OCI-LY1 (cell line): Measurements from ENCODE around the gene ZMAT3.

Source experiments
- H2AFZ ChIP-seq: fragments of 200-600 bp; sonication (generic), shearing (Covaris generic); 2 replicates; pipeline ENCODE4 v1.6.0; 2014; ENCODE audit warnings: antibody characterized with exemption, mild to moderate bottlenecking, low read length
- H3F3A ChIP-seq: fragments of 200-600 bp; sonication (generic), shearing (Covaris generic); 2 replicates; pipeline ENCODE4 v1.6.0; 2014; ENCODE audit warnings: mild to moderate bottlenecking, antibody characterized with exemption, low read length, moderate library complexity; ENCODE audit not compliant: insufficient read depth
- H3K27ac ChIP-seq: fragments of 200-600 bp; sonication (generic); 2 replicates; pipeline ENCODE4 v1.5.1; 2014; ENCODE audit warnings: low read length, mixed run types, mild to moderate bottlenecking, low read depth; ENCODE audit not compliant: poor library complexity, severe bottlenecking
- H3K27me3 ChIP-seq: fragments of 200-600 bp; sonication (generic); 2 replicates; pipeline ENCODE4 v1.6.0; 2014; ENCODE audit warnings: antibody characterized with exemption, mild to moderate bottlenecking, low read length, moderate library complexity; ENCODE audit not compliant: insufficient read depth
- H3K36me3 ChIP-seq: fragments of 200-600 bp; sonication (generic); 2 replicates; pipeline ENCODE4 v1.6.1; 2014; ENCODE audit warnings: mild to moderate bottlenecking, antibody characterized with exemption, low read length, moderate library complexity, mixed read lengths; ENCODE audit not compliant: insufficient read depth
- H3K4me1 ChIP-seq: fragments of 200-600 bp; sonication (generic); 2 replicates; pipeline ENCODE4 v1.5.1; 2014; ENCODE audit warnings: mild to moderate bottlenecking, low read length, moderate library complexity; ENCODE audit not compliant: insufficient read depth, severe bottlenecking
- H3K4me2 ChIP-seq: fragments of 200-600 bp; sonication (generic), shearing (Covaris generic); 2 replicates; pipeline ENCODE4 v1.6.1; 2014; ENCODE audit warnings: low read length
- H3K4me3 ChIP-seq: fragments of 200-600 bp; sonication (generic); 2 replicates; pipeline ENCODE4 v1.5.1; 2014; ENCODE audit warnings: low read length, low read depth, mild to moderate bottlenecking, mixed read lengths; ENCODE audit not compliant: poor library complexity, severe bottlenecking
- H3K79me2 ChIP-seq: fragments of 200-600 bp; shearing (Covaris generic); 2 replicates; pipeline ENCODE4 v1.6.1; 2016; ENCODE audit warnings: mixed run types, low read length, mixed read lengths; ENCODE audit not compliant: insufficient read depth
- H3K9ac ChIP-seq: fragments of 200-600 bp; sonication (generic), shearing (Covaris generic); 2 replicates; pipeline ENCODE4 v1.6.1; 2014; ENCODE audit warnings: mild to moderate bottlenecking, low read length, mixed read lengths
- H3K9me2 ChIP-seq: fragments of 200-600 bp; sonication (generic), shearing (Covaris generic); 2 replicates; pipeline ENCODE4 v1.6.1; 2014; ENCODE audit warnings: low read depth, mild to moderate bottlenecking, low read length, mixed read lengths
- H3K9me3 ChIP-seq: fragments of 200-600 bp; shearing (Covaris generic); 2 replicates; pipeline ENCODE4 v1.6.1; 2014; ENCODE audit warnings: low read length, mixed read lengths
- H4K20me1 ChIP-seq: fragments of 200-600 bp; sonication (generic), shearing (Covaris generic); 2 replicates; pipeline ENCODE4 v1.6.0; 2016; ENCODE audit warnings: mild to moderate bottlenecking, low read length; ENCODE audit not compliant: insufficient read depth
- CTCF ChIP-seq: fragments of 200-600 bp; sonication (generic), shearing (Covaris generic); IDR thresholded peaks from 2 replicates; pipeline ENCODE4 v1.5.1; 2017; ENCODE audit warnings: mild to moderate bottlenecking, antibody characterized with exemption, low read length, moderate library complexity, mixed read lengths
- EZH2 ChIP-seq: fragments of 200-600 bp; sonication (generic), shearing (Covaris generic); IDR thresholded peaks from 2 replicates; pipeline ENCODE4 v1.8.0; 2017; ENCODE audit warnings: borderline replicate concordance, mixed run types, mild to moderate bottlenecking, antibody characterized with exemption, low read length, moderate library complexity, mixed read lengths

The ZMAT3 gene

GRCh38 chr3:179000144-179000543 lies 71.5 kb downstream of the ZMAT3 start:
- no peak overlapping the region for H2AFZ ChIP-seq
- no peak overlapping the region for H3K27ac ChIP-seq
- no peaks in the 10 kb centered on the region for H3K79me2 ChIP-seq
- no peaks in the 10 kb centered on the region for H4K20me1 ChIP-seq
- H3K9me2 ChIP-seq: no peaks in the 10 kb centered on the region
- 0 out of 2 replicates have a peak, but pooled peaks cover 1% of the 10 kb centered on the region for H3K36me3 ChIP-seq
- no peak overlapping the region for H3K9ac ChIP-seq
- H3K27me3 ChIP-seq: no peaks in the 10 kb centered on the region
- H3K4me3 ChIP-seq: no peak overlapping the region
- TF ChIP-seq EZH2 (no peak), CTCF (no peak)
- H3F3A ChIP-seq: no peaks in the 10 kb centered on the region
- no peaks in the 10 kb centered on the region for H3K9me3 ChIP-seq
- H3K4me2 ChIP-seq: no peak overlapping the region
- no peaks in the 10 kb centered on the region for H3K4me1 ChIP-seq

- peaks cover 4% of the 10 kb centered on the region; the same call in 1 of the 2 replicates for H3K9me3 ChIP-seq
- H3K9ac ChIP-seq: no peak overlapping the region
- H4K20me1 ChIP-seq: no peaks in the 10 kb centered on the region
- no peak overlapping the region for H3K4me3 ChIP-seq
- no peaks in the 10 kb centered on the region for H3K79me2 ChIP-seq
- H3K4me2 ChIP-seq: no peak overlapping the region
- H3K4me1 ChIP-seq: no peaks in the 10 kb centered on the region
- no peaks in the 10 kb centered on the region for H3F3A ChIP-seq
- no peak overlapping the region for H2AFZ ChIP-seq
- H3K9me2 ChIP-seq: no peaks in the 10 kb centered on the region
- peaks cover 11% of the 10 kb centered on the region; the same call in 1 of the 2 replicates for H3K36me3 ChIP-seq
- H3K27ac ChIP-seq: no peak overlapping the region
- no peaks in the 10 kb centered on the region for H3K27me3 ChIP-seq
- no peak for TF ChIP-seq CTCF
- no peak for TF ChIP-seq EZH2
Measured at GRCh38 chr3:178996399-178996798, 75.2 kb downstream of the ZMAT3 start.

GRCh38 chr3:178990293-178990692 lies 81.3 kb downstream of the ZMAT3 start:
- Histone ChIP-seq H3K36me3 (peaks cover 11% of the 10 kb centered on the region; the same call in 1 of the 2 replicates), H3K9ac (no peak overlapping the region), H4K20me1 (no peaks in the 10 kb centered on the region), H2AFZ (no peak overlapping the region), H3K79me2 (no peaks in the 10 kb centered on the region), H3K4me1 (no peaks in the 10 kb centered on the region), H3K27ac (no peak overlapping the region), H3K4me2 (no peak overlapping the region), H3K27me3 (no peaks in the 10 kb centered on the region), H3F3A (no peaks in the 10 kb centered on the region), H3K9me2 (no peaks in the 10 kb centered on the region), H3K9me3 (peaks cover 39% of the 10 kb centered on the region), H3K4me3 (no peak overlapping the region)
- TF ChIP-seq EZH2: no peak
- TF ChIP-seq CTCF: no peak
